SK-N-SH treated with all-trans-retinoic acid at 6 μM for 48 hours (cell line): Measurements from ENCODE around the gene GPR132.

Source experiments
- ESRRG ChIP-seq: fragments of 250-450 bp; sonication (Bioruptor Pico); IDR thresholded peaks from 2 replicates; pipeline ENCODE4 v1.6.1; 2021; ENCODE audit warnings: mild to moderate bottlenecking
- PPARA ChIP-seq: fragments of 250-450 bp; sonication (Bioruptor Pico); IDR thresholded peaks from 2 replicates; pipeline ENCODE4 v1.5.0; 2020; ENCODE audit warnings: mild to moderate bottlenecking, borderline replicate concordance
- SNAI2 ChIP-seq: fragments of 250-450 bp; sonication (Bioruptor Pico); IDR thresholded peaks from 2 replicates; pipeline ENCODE4 v1.5.0; 2020; ENCODE audit warnings: mild to moderate bottlenecking, moderate library complexity
- ZFP3 ChIP-seq: fragments of 250-450 bp; sonication (Bioruptor Pico); IDR thresholded peaks from 2 replicates; pipeline ENCODE4 v1.5.0; 2020; ENCODE audit warnings: mild to moderate bottlenecking, moderate library complexity
- ZFP30 ChIP-seq: fragments of 450-650 bp; formaldehyde crosslinking; IDR thresholded peaks from 2 replicates; pipeline ENCODE4 v1.5.0; 2022; ENCODE audit warnings: mild to moderate bottlenecking, moderate library complexity
- ZNF70 ChIP-seq: fragments of 450-650 bp; formaldehyde crosslinking; IDR thresholded peaks from 2 replicates; pipeline ENCODE4 v1.5.0; 2020; ENCODE audit warnings: mild to moderate bottlenecking, moderate library complexity
- ZNF8 ChIP-seq: fragments of 450-650 bp; formaldehyde crosslinking; IDR thresholded peaks from 2 replicates; pipeline ENCODE4 v1.5.0; 2020; ENCODE audit warnings: mild to moderate bottlenecking, moderate library complexity
- TF ChIP-seq, protein P1 (sequence below): fragments of 250-450 bp; sonication (Bioruptor Pico); IDR thresholded peaks from 2 replicates; pipeline ENCODE4 v1.8.0; 2020; ENCODE audit warnings: mild to moderate bottlenecking, moderate library complexity, borderline replicate concordance

DNA sequence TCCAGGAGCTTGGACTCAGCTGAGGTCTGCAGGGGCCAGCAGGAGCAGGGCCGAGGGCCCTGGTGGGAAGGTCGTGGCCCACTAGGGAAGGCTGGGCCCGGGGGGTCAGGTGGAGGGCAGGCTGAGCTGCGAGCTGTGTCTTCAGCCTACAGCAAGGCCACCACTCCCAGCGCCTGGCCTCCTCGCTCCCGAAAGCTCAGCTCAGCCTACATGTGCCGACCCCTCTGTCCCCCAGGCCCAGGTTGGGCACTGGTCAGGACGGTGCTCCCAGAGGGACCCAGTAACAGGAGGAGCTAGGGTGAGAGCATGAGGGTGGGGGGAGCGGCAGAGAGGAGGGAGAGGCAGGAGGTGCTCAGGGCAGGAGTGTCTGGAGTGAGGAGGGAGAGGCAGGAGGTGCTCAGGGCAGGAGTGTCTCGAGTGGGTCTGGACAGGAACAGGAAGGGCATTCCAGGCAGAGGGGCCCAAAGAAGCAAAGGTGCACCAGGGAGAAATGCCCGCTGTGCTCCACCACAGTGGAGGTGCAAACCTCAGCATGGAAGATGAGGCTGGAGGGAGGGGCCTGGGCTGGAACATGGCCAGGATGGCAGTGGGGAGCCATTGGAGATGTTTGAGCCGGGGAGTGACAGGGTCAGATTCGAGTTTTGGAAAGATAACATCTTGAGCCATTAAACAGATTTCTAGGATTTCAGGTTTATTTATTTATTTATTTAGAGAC, 29.1 kb upstream of the GPR132 start:
- TF ChIP-seq ZFP3 (CRISPR knock-in tag) (no peak), ESRRG (CRISPR knock-in tag) (no peak), ZFP30 (CRISPR knock-in tag) (no peak), ZNF8 (CRISPR knock-in tag) (no peak), SNAI2 (CRISPR knock-in tag) (no peak), ZNF70 (CRISPR knock-in tag) (no peak), PPARA (CRISPR knock-in tag) (no peak)
- TF ChIP-seq, protein P1, sequence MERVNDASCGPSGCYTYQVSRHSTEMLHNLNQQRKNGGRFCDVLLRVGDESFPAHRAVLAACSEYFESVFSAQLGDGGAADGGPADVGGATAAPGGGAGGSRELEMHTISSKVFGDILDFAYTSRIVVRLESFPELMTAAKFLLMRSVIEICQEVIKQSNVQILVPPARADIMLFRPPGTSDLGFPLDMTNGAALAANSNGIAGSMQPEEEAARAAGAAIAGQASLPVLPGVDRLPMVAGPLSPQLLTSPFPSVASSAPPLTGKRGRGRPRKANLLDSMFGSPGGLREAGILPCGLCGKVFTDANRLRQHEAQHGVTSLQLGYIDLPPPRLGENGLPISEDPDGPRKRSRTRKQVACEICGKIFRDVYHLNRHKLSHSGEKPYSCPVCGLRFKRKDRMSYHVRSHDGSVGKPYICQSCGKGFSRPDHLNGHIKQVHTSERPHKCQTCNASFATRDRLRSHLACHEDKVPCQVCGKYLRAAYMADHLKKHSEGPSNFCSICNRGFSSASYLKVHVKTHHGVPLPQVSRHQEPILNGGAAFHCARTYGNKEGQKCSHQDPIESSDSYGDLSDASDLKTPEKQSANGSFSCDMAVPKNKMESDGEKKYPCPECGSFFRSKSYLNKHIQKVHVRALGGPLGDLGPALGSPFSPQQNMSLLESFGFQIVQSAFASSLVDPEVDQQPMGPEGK (CRISPR knock-in tag), result no peak
